ENCODE data around the gene LRRC63. TPM values are rescaled to one million over a fixed set of nuclear protein-coding genes. Genes with fewer than 3 reads are reported as not detected.

Gene LRRC63
- total RNA-seq, 1 donor from 2014 or later, result 0.13 TPM

DNA sequence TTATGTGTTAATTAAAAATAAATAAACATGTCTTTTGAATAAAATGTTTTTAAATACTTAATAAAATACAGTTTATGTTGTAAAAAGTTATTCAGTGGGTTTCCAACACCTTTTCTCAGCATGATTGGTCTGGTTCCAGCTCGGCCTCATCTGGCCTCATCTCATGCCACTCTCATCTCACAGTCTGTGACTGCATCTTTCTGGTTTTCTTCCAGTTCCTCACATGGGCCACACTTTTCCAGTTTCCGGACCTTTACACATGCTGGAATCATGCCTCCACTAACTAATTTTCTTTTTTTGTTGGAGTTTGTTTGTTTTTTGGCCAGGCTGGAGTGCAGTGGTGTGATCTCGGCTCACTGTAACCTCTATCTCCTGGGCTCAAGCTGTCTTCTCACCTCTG, 92.8 kb downstream of the LRRC63 start:
- peaks cover 14% of the 10 kb centered on the region for H3K4me1 Mint-ChIP-seq (ENCODE audit: low read depth)
- H3K36me3 Mint-ChIP-seq (ENCODE audit: low read depth), result peaks cover 8% of the 10 kb centered on the region
- peaks cover 29% of the 10 kb centered on the region for H3K9me3 Mint-ChIP-seq
- peaks cover 3% of the 10 kb centered on the region for H3K27me3 Mint-ChIP-seq (ENCODE audit: insufficient read depth)
- no peak for DNase-seq (ENCODE audit: low spot score)
- intact Hi-C loops (cut with micrococcal nuclease), result loop anchor here (1.0 kb wide), 1 partner anchor 9 kb away; no protein-coding TSS in a partner anchor
- no peak overlapping the region for H3K27ac Mint-ChIP-seq
- no peak overlapping the region for H3K4me3 Mint-ChIP-seq

DNA sequence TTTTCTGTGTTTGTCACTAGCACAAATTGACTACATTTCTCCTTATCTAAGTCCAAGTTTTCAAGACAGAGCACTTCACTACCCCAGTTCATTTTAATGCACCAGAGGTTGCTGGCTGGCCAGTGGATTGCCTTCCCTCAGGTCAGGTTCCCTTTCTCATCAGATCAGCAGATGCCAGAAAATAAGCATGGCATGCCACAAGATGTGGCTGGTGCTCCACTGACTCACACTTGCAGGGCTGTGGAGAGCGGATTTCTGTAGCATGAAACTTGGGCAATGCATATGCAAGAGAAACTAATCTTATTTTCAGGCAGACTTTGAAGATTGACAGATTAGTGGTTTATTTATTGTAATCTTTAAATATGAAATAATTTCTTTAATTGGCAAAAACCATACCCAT, 95.8 kb downstream of the LRRC63 start:
- H3K27me3 Mint-ChIP-seq (ENCODE audit: insufficient read depth), result peaks cover 3% of the 10 kb centered on the region
- H3K36me3 Mint-ChIP-seq (ENCODE audit: low read depth), result peaks cover 16% of the 10 kb centered on the region
- H3K9me3 Mint-ChIP-seq, result peaks cover 20% of the 10 kb centered on the region
- intact Hi-C loops (cut with micrococcal nuclease), result no loop called here
- peaks cover 23% of the 10 kb centered on the region for H3K4me1 Mint-ChIP-seq (ENCODE audit: low read depth)
- no peak overlapping the region for H3K27ac Mint-ChIP-seq
- no peak for DNase-seq (ENCODE audit: low spot score)
- no peak overlapping the region for H3K4me3 Mint-ChIP-seq

DNA sequence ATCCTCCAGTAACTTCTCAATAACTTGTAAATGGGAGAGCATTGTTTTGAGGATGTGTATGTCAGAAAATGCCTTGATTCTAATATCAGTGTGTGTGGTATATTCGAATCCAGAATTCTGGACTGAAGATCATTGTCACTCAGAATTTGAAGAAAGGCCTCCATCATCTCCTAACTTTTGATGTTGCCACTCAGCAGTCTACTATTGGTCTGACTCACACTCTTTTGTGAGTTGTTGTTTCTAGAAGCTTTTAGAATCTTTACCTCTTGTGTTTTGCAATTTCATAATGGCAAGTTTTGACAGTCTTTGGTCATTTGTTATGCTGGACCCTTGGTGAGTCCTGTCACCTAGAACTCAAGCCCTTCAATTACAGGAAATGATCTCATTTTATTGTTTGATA, 98.3 kb downstream of the LRRC63 start:
- no peak overlapping the region for H3K4me3 Mint-ChIP-seq
- no peak overlapping the region for H3K27ac Mint-ChIP-seq
- DNase-seq (ENCODE audit: low spot score), result no peak
- H3K36me3 Mint-ChIP-seq (ENCODE audit: low read depth), result peaks cover 26% of the 10 kb centered on the region
- H3K27me3 Mint-ChIP-seq (ENCODE audit: insufficient read depth), result no peaks in the 10 kb centered on the region
- intact Hi-C loops (cut with micrococcal nuclease), result no loop called here
- H3K4me1 Mint-ChIP-seq (ENCODE audit: low read depth), result peaks cover 20% of the 10 kb centered on the region
- H3K9me3 Mint-ChIP-seq, result peaks cover 25% of the 10 kb centered on the region

DNA sequence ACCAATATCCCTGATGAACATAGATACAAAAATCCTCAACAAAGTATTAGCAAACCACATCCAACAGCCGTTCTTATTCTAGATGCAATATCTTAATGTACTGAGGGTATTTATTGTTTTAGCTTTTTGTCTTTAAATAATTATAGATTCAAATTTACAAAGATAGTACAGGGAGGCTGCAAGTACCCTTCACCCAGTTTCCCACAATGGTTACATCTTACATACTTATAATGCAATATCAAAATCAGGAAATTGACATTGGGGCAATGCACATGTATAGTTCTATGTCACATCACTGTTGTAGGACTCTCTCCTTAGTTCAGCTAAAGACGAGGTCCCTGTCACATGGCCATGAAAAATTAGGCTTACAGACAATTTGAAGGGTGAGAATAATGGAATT, 99.5 kb downstream of the LRRC63 start:
- H3K36me3 Mint-ChIP-seq (ENCODE audit: low read depth), result peaks cover 31% of the 10 kb centered on the region
- intact Hi-C loops (cut with micrococcal nuclease), result no loop called here
- H3K4me1 Mint-ChIP-seq (ENCODE audit: low read depth), result peaks cover 25% of the 10 kb centered on the region

DNA sequence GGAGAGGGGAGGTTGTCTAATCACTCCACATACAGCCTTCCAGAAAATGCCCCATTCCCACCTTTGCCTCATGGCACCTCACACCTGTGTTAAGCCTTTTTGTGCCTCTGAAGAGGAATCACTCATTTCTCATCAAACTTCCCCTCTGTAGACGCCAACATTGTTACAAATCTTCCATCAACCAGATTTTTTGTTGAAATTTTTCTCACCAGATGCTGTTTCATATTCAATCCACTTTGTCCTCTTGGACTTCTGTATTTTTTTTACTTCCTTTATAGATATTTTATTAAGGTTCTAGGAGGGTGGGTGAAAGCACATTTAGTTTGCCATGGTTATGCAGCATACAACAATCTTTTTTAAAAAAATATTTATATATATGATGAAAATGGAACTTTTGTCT, 101.3 kb downstream of the LRRC63 start:
- Mint-ChIP-seq H3K27me3 (ENCODE audit: insufficient read depth) (no peaks in the 10 kb centered on the region), H3K9me3 (peaks cover 25% of the 10 kb centered on the region), H3K4me1 (ENCODE audit: low read depth) (peaks cover 27% of the 10 kb centered on the region), H3K27ac (no peak overlapping the region), H3K36me3 (ENCODE audit: low read depth) (peaks cover 32% of the 10 kb centered on the region), H3K4me3 (no peak overlapping the region)
- intact Hi-C loops (cut with micrococcal nuclease), result no loop called here
- DNase-seq (ENCODE audit: low spot score), result no peak

More for the DNA sequence above, 99.5 kb downstream of the LRRC63 start:
- DNase-seq (ENCODE audit: low spot score), result no peak
- Mint-ChIP-seq H3K4me3 (no peak overlapping the region), H3K27ac (no peak overlapping the region), H3K27me3 (ENCODE audit: insufficient read depth) (no peaks in the 10 kb centered on the region), H3K9me3 (peaks cover 25% of the 10 kb centered on the region)

DNA sequence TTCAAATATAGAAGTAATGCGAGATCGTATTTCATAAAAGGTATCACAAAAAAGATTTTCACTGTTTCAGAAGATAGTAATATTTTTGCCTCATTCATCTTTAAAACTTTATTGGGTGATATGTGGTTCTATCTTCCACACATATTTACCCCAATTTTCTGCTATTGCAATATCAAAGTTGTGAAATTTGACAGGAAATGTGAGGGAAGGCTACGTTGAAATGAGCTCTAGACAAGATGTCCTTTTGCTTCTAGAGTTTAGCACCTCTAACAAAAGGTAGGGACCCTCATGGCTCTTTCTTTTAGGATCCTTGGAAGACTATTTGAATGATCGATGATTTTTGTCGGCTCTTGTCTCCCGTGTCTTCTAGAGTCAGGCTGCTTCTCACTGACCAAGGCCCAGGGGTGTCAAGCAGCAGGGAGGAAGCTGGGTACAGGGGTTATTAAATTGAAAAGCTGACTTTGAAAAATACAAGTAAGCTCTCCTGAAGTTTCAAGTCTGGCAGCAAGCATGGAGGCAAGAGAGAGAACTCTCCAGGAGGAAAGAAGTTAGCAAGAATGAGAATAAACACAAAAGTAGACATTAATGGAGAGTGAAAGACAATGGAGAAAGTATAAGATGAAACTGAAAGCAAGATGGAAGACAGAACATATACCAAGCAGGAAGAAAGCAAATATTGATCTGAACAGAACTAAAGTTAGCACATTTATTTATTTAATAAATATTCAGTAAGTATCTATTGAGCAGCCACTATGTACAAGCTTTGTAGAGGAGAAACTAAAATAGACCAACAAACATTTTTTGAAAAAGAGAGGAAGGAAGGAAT, 101.9 kb downstream of the LRRC63 start:
- peak overlapping the region; percentile 54 for H3K4me3 Mint-ChIP-seq

DNA sequence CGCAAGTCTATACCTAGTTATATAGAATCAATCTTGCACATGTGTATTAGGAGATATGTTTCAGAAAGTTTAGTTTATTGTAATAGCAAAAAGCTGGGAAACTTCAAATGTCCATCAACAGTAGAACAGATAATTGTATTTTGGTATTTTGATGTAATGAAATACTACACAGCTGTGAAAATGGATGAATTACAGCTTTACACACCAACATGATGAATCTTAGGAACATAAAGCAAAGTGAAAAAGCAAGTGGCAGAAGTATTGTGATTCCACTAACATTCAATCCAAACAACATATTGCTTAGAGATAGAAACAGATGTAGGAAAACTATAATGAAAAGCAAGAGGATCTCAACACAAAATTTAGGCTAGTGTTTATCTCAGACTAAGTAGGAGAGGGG, 102.9 kb downstream of the LRRC63 start:
- no peak overlapping the region for H3K27ac Mint-ChIP-seq
- no peak for DNase-seq (ENCODE audit: low spot score)
- intact Hi-C loops (cut with micrococcal nuclease), result no loop called here
- no peak overlapping the region for H3K4me3 Mint-ChIP-seq
- peaks cover 30% of the 10 kb centered on the region for H3K36me3 Mint-ChIP-seq (ENCODE audit: low read depth)
- peaks cover 23% of the 10 kb centered on the region for H3K9me3 Mint-ChIP-seq
- no peaks in the 10 kb centered on the region for H3K27me3 Mint-ChIP-seq (ENCODE audit: insufficient read depth)
- H3K4me1 Mint-ChIP-seq (ENCODE audit: low read depth), result peaks cover 30% of the 10 kb centered on the region

More for the DNA sequence above, 101.9 kb downstream of the LRRC63 start:
- peaks cover 30% of the 10 kb centered on the region for H3K36me3 Mint-ChIP-seq (ENCODE audit: low read depth)
- H3K27ac Mint-ChIP-seq, result peak overlapping the region; percentile 76
- intact Hi-C loops (cut with micrococcal nuclease), result no loop called here
- H3K27me3 Mint-ChIP-seq (ENCODE audit: insufficient read depth), result no peaks in the 10 kb centered on the region
- peaks cover 25% of the 10 kb centered on the region for H3K9me3 Mint-ChIP-seq
- H3K4me1 Mint-ChIP-seq (ENCODE audit: low read depth), result peaks cover 30% of the 10 kb centered on the region
- no peak for DNase-seq (ENCODE audit: low spot score)

DNA sequence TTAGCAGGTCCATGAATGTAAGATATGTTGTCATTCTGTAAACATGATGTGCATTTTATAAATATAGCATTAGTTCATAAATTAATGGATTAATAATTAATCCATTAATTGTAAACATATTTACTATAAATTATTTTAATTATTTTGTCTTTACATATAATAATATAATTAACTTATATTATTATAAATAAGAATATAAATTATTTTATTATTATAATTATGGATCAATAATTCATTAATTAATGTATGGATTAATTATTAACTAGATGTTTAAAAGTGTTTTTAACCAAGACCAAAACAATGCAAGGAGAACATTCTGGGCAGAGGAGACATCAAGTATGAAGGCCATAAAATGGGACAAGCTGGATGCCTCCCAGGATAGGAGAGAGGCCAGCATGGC, 103.3 kb downstream of the LRRC63 start:
- H3K27ac Mint-ChIP-seq, result no peak overlapping the region
- peaks cover 18% of the 10 kb centered on the region for H3K9me3 Mint-ChIP-seq
- intact Hi-C loops (cut with micrococcal nuclease), result no loop called here
- no peak for DNase-seq (ENCODE audit: low spot score)
- peaks cover 26% of the 10 kb centered on the region for H3K4me1 Mint-ChIP-seq (ENCODE audit: low read depth)
- H3K27me3 Mint-ChIP-seq (ENCODE audit: insufficient read depth), result no peaks in the 10 kb centered on the region
- peaks cover 28% of the 10 kb centered on the region for H3K36me3 Mint-ChIP-seq (ENCODE audit: low read depth)
- no peak overlapping the region for H3K4me3 Mint-ChIP-seq

DNA sequence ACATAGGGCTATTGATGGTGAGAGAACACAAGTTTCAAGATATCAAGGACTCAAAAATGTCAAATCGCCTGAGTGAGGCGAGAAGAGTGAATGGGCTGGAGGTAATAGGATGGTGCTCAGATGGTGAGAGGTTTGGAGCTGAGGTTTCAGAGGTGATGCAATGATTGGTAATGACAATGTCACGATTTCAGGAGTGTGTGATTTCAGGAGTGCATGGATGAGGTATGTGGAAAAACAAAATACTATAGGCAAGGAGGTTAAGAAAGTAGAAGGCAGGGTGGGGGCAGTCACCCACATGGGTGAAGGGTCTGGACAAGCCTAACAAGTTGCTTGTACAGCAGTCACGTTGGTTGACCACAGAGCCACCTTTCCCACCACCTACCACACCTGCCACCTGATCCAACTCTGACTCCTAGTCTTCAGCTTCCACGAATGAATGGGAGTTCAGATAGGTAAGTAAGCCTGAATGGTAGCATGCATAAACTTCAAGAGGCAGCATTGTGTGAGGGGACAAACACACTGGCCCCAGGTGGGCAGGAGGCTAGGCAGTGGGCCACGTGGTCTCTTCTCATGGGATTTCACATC, 103.9 kb downstream of the LRRC63 start:
- peaks cover 23% of the 10 kb centered on the region for H3K36me3 Mint-ChIP-seq (ENCODE audit: low read depth)
- H3K27me3 Mint-ChIP-seq (ENCODE audit: insufficient read depth), result no peaks in the 10 kb centered on the region
- no peak overlapping the region for H3K4me3 Mint-ChIP-seq
- peaks cover 26% of the 10 kb centered on the region for H3K4me1 Mint-ChIP-seq (ENCODE audit: low read depth)
- peak overlapping the region; percentile 14 for H3K27ac Mint-ChIP-seq
- no peak for DNase-seq (ENCODE audit: low spot score)
- intact Hi-C loops (cut with micrococcal nuclease), result no loop called here
- peaks cover 13% of the 10 kb centered on the region for H3K9me3 Mint-ChIP-seq

DNA sequence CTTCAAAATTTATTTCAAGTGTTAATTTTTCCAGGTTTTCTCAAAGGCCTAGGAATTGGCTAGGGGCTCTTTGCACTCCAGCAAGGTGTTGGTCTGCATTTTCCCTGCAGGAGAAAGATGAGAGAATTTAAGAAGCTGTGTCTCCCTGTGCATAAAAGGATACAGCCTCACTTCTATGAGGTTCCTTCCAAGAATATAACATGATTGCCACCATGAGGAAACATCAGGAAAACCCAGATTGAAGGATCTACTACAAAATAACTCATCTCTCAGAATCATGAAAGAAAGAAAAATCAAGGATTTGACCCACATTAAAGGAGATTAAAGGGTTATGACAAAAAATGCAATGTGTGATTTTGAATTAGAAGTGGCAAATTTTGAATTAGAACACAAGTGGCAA, 105.4 kb downstream of the LRRC63 start:
- Mint-ChIP-seq H3K27ac (no peak overlapping the region), H3K9me3 (peaks cover 10% of the 10 kb centered on the region), H3K4me1 (ENCODE audit: low read depth) (peaks cover 40% of the 10 kb centered on the region), H3K4me3 (no peak overlapping the region), H3K27me3 (ENCODE audit: insufficient read depth) (no peaks in the 10 kb centered on the region), H3K36me3 (ENCODE audit: low read depth) (peaks cover 17% of the 10 kb centered on the region)
- intact Hi-C loops (cut with micrococcal nuclease), result no loop called here
- no peak for DNase-seq (ENCODE audit: low spot score)

DNA sequence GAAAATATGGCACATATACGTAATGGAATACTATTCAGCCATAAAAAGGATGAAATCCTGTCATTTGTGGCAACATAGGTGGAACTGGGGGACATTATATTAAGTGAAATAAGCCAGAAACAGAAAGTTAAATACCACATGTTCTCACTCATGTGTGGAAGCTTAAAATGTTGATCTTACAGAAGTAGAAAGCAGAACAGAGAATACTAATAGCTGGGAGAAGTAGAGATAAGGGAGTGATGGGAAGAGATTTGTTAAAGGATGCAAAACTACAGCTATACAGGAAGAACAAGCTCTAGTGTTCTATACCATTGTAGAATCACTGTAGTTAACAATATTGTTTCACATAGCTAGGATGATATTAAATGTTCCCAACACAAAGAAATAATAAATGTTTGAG, 107.3 kb downstream of the LRRC63 start:
- H3K4me1 Mint-ChIP-seq (ENCODE audit: low read depth), result peaks cover 39% of the 10 kb centered on the region
- intact Hi-C loops (cut with micrococcal nuclease), result no loop called here
- H3K4me3 Mint-ChIP-seq, result no peak overlapping the region
- DNase-seq (ENCODE audit: low spot score), result no peak
- H3K27me3 Mint-ChIP-seq (ENCODE audit: insufficient read depth), result peaks cover 2% of the 10 kb centered on the region
- H3K27ac Mint-ChIP-seq, result no peak overlapping the region
- peaks cover 10% of the 10 kb centered on the region for H3K36me3 Mint-ChIP-seq (ENCODE audit: low read depth)
- peaks cover 6% of the 10 kb centered on the region for H3K9me3 Mint-ChIP-seq

DNA sequence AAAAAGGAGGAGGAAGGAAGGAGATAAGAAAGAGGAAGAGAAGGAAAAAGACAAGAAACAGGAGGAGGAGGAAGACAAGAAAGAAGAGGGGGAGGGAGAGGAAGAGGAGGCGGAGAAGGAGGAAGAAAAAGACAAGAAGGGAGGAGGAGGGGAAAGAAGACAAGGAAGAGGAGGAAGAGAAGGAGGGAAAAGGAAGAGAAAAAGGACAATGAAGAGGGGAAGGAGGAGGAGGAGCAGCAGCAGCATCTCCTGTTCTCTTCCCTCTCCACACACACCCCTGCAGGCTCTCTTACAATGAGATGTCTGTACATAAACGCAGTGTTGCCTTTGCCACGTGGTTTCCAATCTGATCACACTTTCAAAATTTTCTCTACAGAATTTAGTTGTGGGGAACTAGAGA, 108.7 kb downstream of the LRRC63 start:
- Mint-ChIP-seq H3K4me3 (peak overlapping the region; percentile 84), H3K9me3 (no peaks in the 10 kb centered on the region), H3K36me3 (ENCODE audit: low read depth) (peaks cover 3% of the 10 kb centered on the region), H3K27me3 (ENCODE audit: insufficient read depth) (peaks cover 2% of the 10 kb centered on the region), H3K27ac (peak overlapping the region; percentile 93), H3K4me1 (ENCODE audit: low read depth) (peaks cover 34% of the 10 kb centered on the region)
- intact Hi-C loops (cut with micrococcal nuclease), result loop anchor here (2.0 to 5.0 kb wide), 4 partner anchors 20 to 268 kb away; partner anchors contain the start of gene ZC3H13
- no peak for DNase-seq (ENCODE audit: low spot score)

DNA sequence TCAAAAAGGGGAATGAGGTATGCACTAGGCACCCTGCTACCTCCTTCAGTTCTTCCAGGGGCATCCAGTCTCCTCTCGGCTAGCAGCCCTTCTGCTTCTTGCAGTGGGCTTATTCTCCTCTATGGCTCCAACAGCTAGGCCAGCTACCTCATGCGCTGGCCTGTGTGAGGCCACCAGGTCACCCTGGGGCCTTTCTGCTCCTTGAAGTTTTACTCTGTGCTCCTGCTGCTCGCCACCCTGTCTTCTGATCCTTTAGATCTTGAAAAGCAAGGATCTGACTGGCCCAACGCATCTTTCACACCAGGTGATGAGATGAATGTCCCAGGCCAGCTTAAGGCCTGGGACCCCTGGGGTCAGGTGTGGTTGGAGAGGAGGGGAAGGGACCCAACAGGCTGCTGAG, 109.1 kb downstream of the LRRC63 start:
- intact Hi-C loops (cut with micrococcal nuclease), result loop anchor here (1.0 to 5.0 kb wide), 12 partner anchors 20 to 810 kb away; partner anchors contain the start of gene ZC3H13
- peak overlapping the region; percentile 84 for H3K4me3 Mint-ChIP-seq
- peaks cover 31% of the 10 kb centered on the region for H3K4me1 Mint-ChIP-seq (ENCODE audit: low read depth)
- H3K9me3 Mint-ChIP-seq, result no peaks in the 10 kb centered on the region
- H3K36me3 Mint-ChIP-seq (ENCODE audit: low read depth), result peaks cover 2% of the 10 kb centered on the region
- peaks cover 2% of the 10 kb centered on the region for H3K27me3 Mint-ChIP-seq (ENCODE audit: insufficient read depth)
- peak overlapping the region; percentile 93 for H3K27ac Mint-ChIP-seq
- DNase-seq (ENCODE audit: low spot score), result no peak

Data from activated T-helper 1 cell treated with anti-CD3 and anti-CD28 coated beads, Interleukin-12 subunit alpha, Interleukin-12 subunit beta, Interleukin-2, Interleukin-4 antibody, amounts not matched to agents 30 ng/mL and 10 ng/mL and 1 ng/mL, durations not matched to agents 14 hours and 24 hours and 36 hours (primary cell).